Motor neuron (in vitro differentiated cells): ENCODE measurements around the gene EME1. TPM values are rescaled to one million over a fixed set of nuclear protein-coding genes. Genes with fewer than 3 reads are reported as not detected.

Source experiments
- ATAC-seq, 8 experiments: fragments of 200-7000 bp; cut with Tn5 transposase; replicated peaks in 6 of 8; 2 replicates each; pipeline ENCODE4 v1.8.0; 2021; ENCODE audit warnings: mild to moderate bottlenecking in 8 of 8, moderate library complexity in 8 of 8
- H3K27ac ChIP-seq, 2 donors: fragments of 250-450 bp; sonication (Bioruptor Pico); 2 replicates each; pipeline ENCODE4 v1.9.0; 2021; ENCODE audit warnings: antibody characterized with exemption in 2 of 2, mild to moderate bottlenecking in 2 of 2, moderate library complexity in 1 of 2
- H3K4me1 ChIP-seq, 2 donors: fragments of 250-450 bp; sonication (Bioruptor Pico); replicated peaks in 1 of 2; 2 replicates each; pipeline ENCODE4 v1.6.1; 2021; ENCODE audit warnings: antibody characterized with exemption in 2 of 2, mild to moderate bottlenecking in 2 of 2, moderate library complexity in 1 of 2
- H3K4me3 ChIP-seq, 5 donors: fragments of 250-450 bp; sonication (Bioruptor Pico); 2 replicates each; pipeline ENCODE4 v1.9.0; 2021; ENCODE audit warnings: antibody characterized with exemption in 5 of 5, mild to moderate bottlenecking in 5 of 5, moderate library complexity in 4 of 5
- WGBS, 10 experiments: fragments of 450-650 bp; shearing (Covaris generic); methylation state at CpG; one replicate each; pipeline ENCODE4 v1.0.0; 2022; 5-methylcytosine and 5-hydroxymethylcytosine counted together
- in situ Hi-C, 9 experiments: fragments of 400-800 bp; cut with MboI; loops; one replicate each; pipeline ENCODE4 v1.15.0; 2021; ENCODE audit warnings: low sequenced_read_pairs in 9 of 9, low pct_unique_long_range_greater_than_20kb in 2 of 9; ENCODE audit not compliant: unreplicated experiment in 9 of 9
- total RNA-seq, 8 experiments: library from RNA; unstranded; fragments of 300-600 nt; gene quantifications; 2 replicates each; pipeline versions ENCODE4 v1.2.3 to v1.2.4, GENCODE V29; 2022

The EME1 gene
- total RNA-seq, 8 experiments from 2014 or later = 0.66 to 14.5 (median 5.7) TPM

- in situ Hi-C loops = no loop called here
- Histone ChIP-seq H3K4me3 (no peak overlapping the region), H3K4me1 (peaks cover 36 to 45% of the 10 kb centered on the region in 2 donors), H3K27ac (no peak overlapping the region)
- peak in 4 of 8 experiments; percentile 15 to 73 (median 60) for ATAC-seq
- WGBS, 10 experiments = 0 to 67% (median 27%) methylated on average over 1 to 11 of the region's 11 CpGs; no CpG with 5 or more reads in 3 of the 10 experiments
These were observed 11.2 kb upstream of the EME1 start for GRCh38 chr17:50361561-50362480.

- no peak overlapping the region for H3K4me3 ChIP-seq
- ATAC-seq = no peak
- no peak overlapping the region for H3K27ac ChIP-seq
- peaks cover 36 to 48% of the 10 kb centered on the region in 2 donors for H3K4me1 ChIP-seq
- WGBS, 10 experiments = 48 to 97% (median 83%) methylated on average over 1 to 7 of the region's 7 CpGs; no CpG with 5 or more reads in 2 of the 10 experiments
- in situ Hi-C loops = no loop called here
These were observed 10.4 kb upstream of the EME1 start for GRCh38 chr17:50362661-50363060.

GRCh38 chr17:50363217-50364060, 9.6 kb upstream of the EME1 start:
- peak; percentile 42 to 86 (median 78) for ATAC-seq
- Histone ChIP-seq H3K4me1 (peaks cover 36 to 48% of the 10 kb centered on the region in 2 donors), H3K27ac (peak overlapping the region; percentile 11 to 58), H3K4me3 (no peak overlapping the region)
- in situ Hi-C loops = no loop called here
- WGBS, 10 experiments = 9 to 60% (median 40%) methylated on average over 2 to 5 of the region's 8 CpGs; no CpG with 5 or more reads in 5 of the 10 experiments

GRCh38 chr17:50364061-50364458, 9.0 kb upstream of the EME1 start:
- peak in 2 of 8 experiments; percentile 10 to 13 for ATAC-seq
- no peak overlapping the region for H3K4me3 ChIP-seq
- WGBS, 10 experiments = 0 to 58% (median 20%) methylated on average over 1 to 2 of the region's 4 CpGs; no CpG with 5 or more reads in 5 of the 10 experiments
- in situ Hi-C loops = no loop called here
- H3K27ac ChIP-seq = no peak overlapping the region
- H3K4me1 ChIP-seq = peaks cover 36 to 48% of the 10 kb centered on the region in 2 donors

GRCh38 chr17:50364715-50365114, 8.3 kb upstream of the EME1 start:
- WGBS, 10 experiments = 80 to 100% methylated on average over 1 of the region's 9 CpGs; no CpG with 5 or more reads in 8 of the 10 experiments
- Histone ChIP-seq H3K27ac (peak overlapping the region in 1 of 2 donors; percentile 58), H3K4me1 (peaks cover 36 to 48% of the 10 kb centered on the region in 2 donors), H3K4me3 (no peak overlapping the region)
- peak in 5 of 8 experiments; percentile 31 to 58 (median 45) for ATAC-seq
- in situ Hi-C loops = no loop called here

- in situ Hi-C loops = no loop called here
- 40 to 70% (median 44%) methylated on average over 1 to 2 of the region's 2 CpGs; no CpG with 5 or more reads in 5 of the 10 experiments for WGBS, 10 experiments
- Histone ChIP-seq H3K4me3 (no peak overlapping the region), H3K27ac (peak overlapping the region in 1 of 2 donors; percentile 35), H3K4me1 (peaks cover 36 to 48% of the 10 kb centered on the region in 2 donors)
- peak in 4 of 8 experiments; percentile 6 to 34 (median 28) for ATAC-seq
These were observed 7.9 kb upstream of the EME1 start for GRCh38 chr17:50365165-50365564.

GRCh38 chr17:50365649-50366393, 7.2 kb upstream of the EME1 start:
- Histone ChIP-seq H3K27ac (peak overlapping the region; percentile 10 to 35), H3K4me3 (no peak overlapping the region), H3K4me1 (peaks cover 36 to 48% of the 10 kb centered on the region in 2 donors)
- in situ Hi-C loops = no loop called here
- no peak for ATAC-seq
- 91 to 100% (median 93%) methylated on average over 3 to 8 of the region's 14 CpGs; no CpG with 5 or more reads in 6 of the 10 experiments for WGBS, 10 experiments

GRCh38 chr17:50367401-50367800, 5.6 kb upstream of the EME1 start:
- no peak overlapping the region for H3K4me3 ChIP-seq
- in situ Hi-C loops = no loop called here
- 100% methylated on average over 1 of the region's 1 CpG; no CpG with 5 or more reads in 9 of the 10 experiments for WGBS, 10 experiments

GRCh38 chr17:50370052-50370451, 3.0 kb upstream of the EME1 start:
- Histone ChIP-seq H3K4me3 (no peak overlapping the region), H3K4me1 (peaks cover 24 to 26% of the 10 kb centered on the region in 2 donors), H3K27ac (no peak overlapping the region)
- in situ Hi-C loops = no loop called here
- WGBS, 10 experiments = 97 to 100% (median 100%) methylated on average over 1 to 5 of the region's 5 CpGs; no CpG with 5 or more reads in 2 of the 10 experiments
- no peak for ATAC-seq

More at GRCh38 chr17:50367401-50367800, 5.6 kb upstream of the EME1 start:
- ATAC-seq = no peak
- H3K4me1 ChIP-seq = peaks cover 40 to 51% of the 10 kb centered on the region in 2 donors
- no peak overlapping the region for H3K27ac ChIP-seq

- 78 to 100% (median 95%) methylated on average over 2 of the region's 2 CpGs; no CpG with 5 or more reads in 4 of the 10 experiments for WGBS, 10 experiments
- no peak for ATAC-seq
- peaks cover 12% of the 10 kb centered on the region in 2 donors for H3K4me1 ChIP-seq
- no peak overlapping the region for H3K27ac ChIP-seq
- peak overlapping the region in 2 of 5 donors; percentile 89 to 90 for H3K4me3 ChIP-seq
- in situ Hi-C loops = no loop called here
These were observed 1.5 kb upstream of the EME1 start for GRCh38 chr17:50371526-50371925.

- in situ Hi-C loops = no loop called here
- peak overlapping the region; percentile 71 to 90 (median 89) for H3K4me3 ChIP-seq
- peak in 6 of 8 experiments; percentile 3 to 12 (median 6) for ATAC-seq
These were observed 739 bp upstream of the EME1 start for GRCh38 chr17:50372222-50372757.

GRCh38 chr17:50373705-50374104, 676 bp downstream of the EME1 start:
- Histone ChIP-seq H3K4me1 (peaks cover 8 to 12% of the 10 kb centered on the region in 2 donors), H3K27ac (peak overlapping the region in 1 of 2 donors; percentile 99), H3K4me3 (peak overlapping the region in 4 of 5 donors; percentile 71 to 90 (median 86))
- in situ Hi-C loops = no loop called here
- WGBS, 10 experiments = 36 to 88% (median 71%) methylated on average over 1 to 2 of the region's 2 CpGs; no CpG with 5 or more reads in 2 of the 10 experiments
- no peak for ATAC-seq

More at GRCh38 chr17:50372222-50372757, 739 bp upstream of the EME1 start:
- H3K27ac ChIP-seq = peak overlapping the region; percentile 97 to 99
- peaks cover 8 to 12% of the 10 kb centered on the region in 2 donors for H3K4me1 ChIP-seq
- WGBS, 10 experiments = 0 to 56% (median 20%) methylated on average over 3 to 11 of the region's 14 CpGs; no CpG with 5 or more reads in 1 of the 10 experiments
